Lung microvascular endothelial cell (primary cell): ENCODE results near the gene BGN. TPM values are rescaled to one million over a fixed set of nuclear protein-coding genes. Genes with fewer than 3 reads are reported as not detected.

ENCODE experiments used
- DNase-seq, 2 donors: peaks; one replicate each; pipeline versions ENCODE4 v3.0.0 to v3.0.0-alpha.2; 2010; ENCODE audit warnings: low read depth in 2 of 2
- total RNA-seq: library from RNA; depleted of rRNA; stranded (reverse); fragments of >200 nt; gene quantifications from 2 replicates; pipeline ENCODE4 v1.2.1, GENCODE V29; 2014

The BGN gene
- total RNA-seq, 1 donor from 2014 or later: 15.3 TPM

GRCh38 chrX:153526801-153527200 is 32.0 kb downstream of the BGN start:
- DNase-seq: no peak

GRCh38 chrX:153527208-153527607 is 32.4 kb downstream of the BGN start:
- DNase-seq: no peak

DNA sequence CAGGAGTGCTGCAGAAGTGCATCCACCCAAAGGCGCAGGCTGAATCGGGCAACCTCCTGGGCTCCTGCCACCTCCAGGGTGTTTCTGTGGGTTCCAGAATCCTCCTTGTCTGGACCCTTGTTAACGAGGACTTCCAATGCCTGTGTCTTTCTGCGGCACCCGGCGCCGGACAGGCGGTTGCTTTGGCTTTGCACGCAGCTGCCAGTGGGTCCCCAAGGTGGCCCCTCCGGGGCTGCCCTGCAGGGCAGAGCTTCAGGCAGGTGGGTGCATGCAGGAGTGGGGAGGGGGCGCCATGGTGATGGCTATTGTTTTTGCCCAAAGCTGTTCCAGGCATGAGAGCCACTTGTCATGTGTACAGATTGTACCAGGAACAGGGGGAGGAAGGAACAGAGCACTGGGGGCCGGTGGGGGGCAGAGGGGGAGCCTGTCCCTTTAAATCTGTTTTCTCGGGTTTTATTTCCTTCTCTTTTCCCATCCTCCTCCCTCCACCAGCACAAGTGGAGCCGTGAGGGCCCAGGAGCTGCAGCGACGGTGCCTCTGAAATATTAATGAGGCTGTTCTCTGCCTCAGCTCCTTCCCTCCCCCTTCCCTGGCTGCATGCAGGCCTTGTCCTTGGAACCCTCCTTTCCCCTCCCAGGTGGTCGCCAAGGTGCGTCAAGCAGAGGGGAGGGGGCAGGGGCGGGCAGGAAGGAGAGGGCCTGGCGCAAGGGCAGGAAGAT is 35.8 kb downstream of the BGN start:
- DNase-seq: no peak

- DNase-seq: no peak
Observed at GRCh38 chrX:153533091-153533490, 38.3 kb downstream of the BGN start.

GRCh38 chrX:153537080-153537479 is 42.3 kb downstream of the BGN start:
- DNase-seq: no peak

- no peak for DNase-seq
Observed at GRCh38 chrX:153537526-153538295, 42.9 kb downstream of the BGN start.

DNA sequence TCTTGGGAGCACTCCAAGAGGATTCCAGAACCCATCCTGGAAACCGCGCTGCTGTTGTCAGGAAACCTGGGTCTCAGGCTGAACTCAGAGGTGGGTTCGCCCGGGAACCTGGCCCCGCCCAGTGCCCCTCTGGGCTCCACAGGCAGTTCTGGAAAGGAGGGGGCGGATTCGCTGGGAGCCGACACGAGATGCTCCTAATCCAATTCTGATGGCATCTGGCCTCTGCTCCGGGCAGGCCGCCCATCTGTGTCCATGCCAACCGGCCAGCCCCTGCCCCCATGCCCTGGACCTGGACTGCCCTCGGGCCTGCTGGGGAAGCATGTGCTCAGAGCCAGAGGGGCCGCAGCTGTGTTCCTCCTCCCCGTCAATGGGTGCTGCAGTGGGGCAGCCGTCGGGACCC is 43.6 kb downstream of the BGN start:
- no peak for DNase-seq

DNA sequence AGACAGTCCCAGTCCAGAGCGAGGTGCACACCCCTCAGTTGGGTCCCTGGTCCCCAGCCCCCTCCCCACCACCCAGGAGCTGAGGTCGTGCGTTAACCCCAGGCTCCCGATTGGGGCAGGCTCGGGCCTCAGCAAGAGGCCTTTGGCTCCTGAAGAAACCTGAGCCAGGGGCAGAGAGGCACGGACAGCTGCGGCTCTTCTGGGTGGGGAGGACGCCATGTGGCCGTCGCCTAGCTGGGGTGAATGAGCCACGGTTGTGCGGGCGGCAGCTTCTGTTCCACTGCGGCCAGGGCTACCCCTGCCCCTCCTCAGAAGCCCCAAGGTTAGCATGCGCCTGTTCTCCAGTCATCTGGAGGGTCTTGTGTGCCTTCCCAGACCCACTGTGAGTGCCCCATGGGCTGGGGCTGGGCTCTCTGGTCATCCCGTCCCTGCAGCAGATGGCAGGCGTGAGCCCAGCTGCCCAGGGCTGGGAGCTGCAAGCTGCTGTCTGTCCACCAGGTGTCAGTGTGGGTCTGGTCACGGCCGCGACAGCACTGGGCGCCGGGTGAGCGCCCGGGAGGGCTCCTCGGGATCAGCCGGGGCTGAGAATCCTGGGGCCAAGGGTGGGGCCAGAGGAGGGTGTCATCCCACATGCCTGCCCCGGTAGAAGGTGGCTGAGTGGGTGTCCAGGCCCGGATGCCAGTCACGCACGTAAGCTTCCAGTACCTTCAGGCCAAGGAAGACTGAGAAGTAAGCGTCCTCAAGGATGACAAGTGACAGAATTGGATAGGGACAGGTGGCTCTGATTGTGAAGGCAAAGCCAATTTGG is 44.6 kb downstream of the BGN start:
- DNase-seq: peak; percentile 64 to 81

DNA sequence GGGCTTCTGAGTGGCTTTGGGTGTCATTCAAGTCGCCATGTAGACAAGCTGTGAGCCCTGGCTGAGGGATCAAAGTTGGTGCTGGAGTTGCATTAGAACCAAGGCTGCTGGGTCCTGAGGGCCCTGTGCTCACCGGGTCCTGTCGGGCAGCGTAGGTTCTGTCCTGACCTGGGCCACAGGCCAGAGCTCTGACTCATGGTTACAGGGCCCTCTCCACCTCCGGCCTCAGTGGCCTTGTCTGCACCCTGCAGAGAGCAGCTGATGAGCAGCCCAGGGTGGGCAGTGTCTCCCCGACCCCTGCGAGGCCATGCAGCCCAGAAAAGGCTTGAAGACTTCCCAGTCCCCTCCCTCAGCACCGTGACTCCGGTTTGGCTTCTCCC is 45.2 kb downstream of the BGN start:
- DNase-seq: no peak

- no peak for DNase-seq
Observed at GRCh38 chrX:153544727-153545126, 49.9 kb downstream of the BGN start.

- DNase-seq: no peak
Observed at GRCh38 chrX:153546386-153546785, 51.6 kb downstream of the BGN start.

GRCh38 chrX:153547195-153547594 is 52.4 kb downstream of the BGN start:
- DNase-seq: no peak

GRCh38 chrX:153549231-153549630 is 54.5 kb downstream of the BGN start:
- no peak for DNase-seq

DNA sequence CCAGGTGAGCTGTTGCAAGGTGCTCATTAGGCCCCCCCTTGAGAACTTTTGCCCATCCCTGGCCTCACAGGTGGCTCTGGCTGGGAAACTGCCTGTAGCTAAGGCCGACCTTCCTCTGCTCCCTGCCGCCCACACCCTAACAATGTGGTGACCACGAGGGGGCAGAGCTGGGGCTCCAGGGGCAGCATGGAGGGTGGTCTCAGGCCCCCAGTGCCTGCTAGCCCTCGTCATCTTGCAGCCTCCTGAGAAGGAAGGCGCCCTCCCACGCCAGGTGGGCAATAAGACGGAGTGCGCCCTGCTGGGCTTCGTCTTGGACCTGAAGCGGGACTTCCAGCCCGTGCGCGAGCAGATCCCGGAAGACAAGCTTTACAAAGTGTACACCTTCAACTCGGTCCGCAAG is 55.0 kb downstream of the BGN start:
- DNase-seq: no peak

DNA sequence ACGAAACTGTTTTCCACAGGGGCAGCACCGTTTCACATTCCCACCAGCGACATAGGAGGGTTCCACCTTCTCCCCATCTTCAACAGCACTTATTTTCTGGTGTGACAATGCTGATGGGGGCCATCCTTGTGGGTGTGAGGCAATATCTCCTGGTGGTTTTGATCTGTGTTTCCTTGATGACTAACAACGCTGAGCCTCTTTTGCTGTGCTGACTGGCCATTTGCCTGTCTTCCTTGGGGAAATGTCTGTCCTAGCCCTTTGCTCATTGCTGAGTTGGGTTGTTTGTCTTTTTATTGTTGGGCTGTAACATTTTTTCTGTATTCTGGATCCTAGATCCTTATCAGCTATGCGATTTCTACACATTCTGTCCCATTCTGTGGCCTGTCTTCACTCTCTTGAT is 56.4 kb downstream of the BGN start:
- DNase-seq: no peak

- peak; percentile 47 to 65 for DNase-seq
Observed at GRCh38 chrX:153554519-153555167, 59.9 kb downstream of the BGN start.

GRCh38 chrX:153556767-153557166 is 62.0 kb downstream of the BGN start:
- no peak for DNase-seq

GRCh38 chrX:153557618-153558355 is 63.0 kb downstream of the BGN start:
- no peak for DNase-seq
